ENCODE measurements around the gene PRKN. TPM values are rescaled to one million over a fixed set of nuclear protein-coding genes. Genes with fewer than 3 reads are reported as not detected.

PRKN gene
- total RNA-seq, 1 donor from 2014 or later: 1.3 TPM

- Histone ChIP-seq H3K9me3 (ENCODE audit: insufficient read depth, low read depth, low read length) (no peaks in the 10 kb centered on the region), H4K20me1 (ENCODE audit: insufficient read depth, low read length) (no peaks in the 10 kb centered on the region), H3K27me3 (ENCODE audit: insufficient read depth, low read length) (no peaks in the 10 kb centered on the region), H3K79me2 (ENCODE audit: insufficient read depth, low read length) (no peaks in the 10 kb centered on the region), H3K4me2 (ENCODE audit: low read length) (no peak overlapping the region), H3K4me1 (ENCODE audit: insufficient read depth, low read length) (no peaks in the 10 kb centered on the region), H2AFZ (ENCODE audit: low read depth, low read length) (no peak overlapping the region), H3K36me3 (ENCODE audit: insufficient read depth, low read length) (no peaks in the 10 kb centered on the region), H3K27ac (ENCODE audit: low read depth, low read length) (no peak overlapping the region), H3K9ac (ENCODE audit: low read length) (no peak overlapping the region), H3K4me3 (ENCODE audit: insufficient read depth, low read depth, low read length) (no peak overlapping the region)
- Mint-ChIP-seq H3K9me3 (ENCODE audit: unreplicated experiment) (peaks cover 3% of the 10 kb centered on the region), H3K4me1 (ENCODE audit: low read depth, unreplicated experiment) (peaks cover 1% of the 10 kb centered on the region), H3K4me3 (ENCODE audit: unreplicated experiment) (no peak overlapping the region), H3K27ac (ENCODE audit: unreplicated experiment) (no peak overlapping the region), H3K36me3 (ENCODE audit: low read depth, unreplicated experiment) (no peaks in the 10 kb centered on the region), H3K27me3 (ENCODE audit: low read depth, unreplicated experiment) (no peaks in the 10 kb centered on the region)
- DNase-seq (ENCODE audit: low read depth) (no peak), FAIRE-seq (no peak)
- TF ChIP-seq EZH2 (IDR thresholded peaks at IDR 0.05; ENCODE audit: insufficient read depth, low read length): no peak
- TF ChIP-seq, protein P1, sequence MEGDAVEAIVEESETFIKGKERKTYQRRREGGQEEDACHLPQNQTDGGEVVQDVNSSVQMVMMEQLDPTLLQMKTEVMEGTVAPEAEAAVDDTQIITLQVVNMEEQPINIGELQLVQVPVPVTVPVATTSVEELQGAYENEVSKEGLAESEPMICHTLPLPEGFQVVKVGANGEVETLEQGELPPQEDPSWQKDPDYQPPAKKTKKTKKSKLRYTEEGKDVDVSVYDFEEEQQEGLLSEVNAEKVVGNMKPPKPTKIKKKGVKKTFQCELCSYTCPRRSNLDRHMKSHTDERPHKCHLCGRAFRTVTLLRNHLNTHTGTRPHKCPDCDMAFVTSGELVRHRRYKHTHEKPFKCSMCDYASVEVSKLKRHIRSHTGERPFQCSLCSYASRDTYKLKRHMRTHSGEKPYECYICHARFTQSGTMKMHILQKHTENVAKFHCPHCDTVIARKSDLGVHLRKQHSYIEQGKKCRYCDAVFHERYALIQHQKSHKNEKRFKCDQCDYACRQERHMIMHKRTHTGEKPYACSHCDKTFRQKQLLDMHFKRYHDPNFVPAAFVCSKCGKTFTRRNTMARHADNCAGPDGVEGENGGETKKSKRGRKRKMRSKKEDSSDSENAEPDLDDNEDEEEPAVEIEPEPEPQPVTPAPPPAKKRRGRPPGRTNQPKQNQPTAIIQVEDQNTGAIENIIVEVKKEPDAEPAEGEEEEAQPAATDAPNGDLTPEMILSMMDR (IDR thresholded peaks at IDR 0.05; ENCODE audit: insufficient read depth, low read depth, low read length): no peak
Observed at GRCh38 chr6:162017536-162017935, 710.0 kb downstream of the PRKN start.

DNA sequence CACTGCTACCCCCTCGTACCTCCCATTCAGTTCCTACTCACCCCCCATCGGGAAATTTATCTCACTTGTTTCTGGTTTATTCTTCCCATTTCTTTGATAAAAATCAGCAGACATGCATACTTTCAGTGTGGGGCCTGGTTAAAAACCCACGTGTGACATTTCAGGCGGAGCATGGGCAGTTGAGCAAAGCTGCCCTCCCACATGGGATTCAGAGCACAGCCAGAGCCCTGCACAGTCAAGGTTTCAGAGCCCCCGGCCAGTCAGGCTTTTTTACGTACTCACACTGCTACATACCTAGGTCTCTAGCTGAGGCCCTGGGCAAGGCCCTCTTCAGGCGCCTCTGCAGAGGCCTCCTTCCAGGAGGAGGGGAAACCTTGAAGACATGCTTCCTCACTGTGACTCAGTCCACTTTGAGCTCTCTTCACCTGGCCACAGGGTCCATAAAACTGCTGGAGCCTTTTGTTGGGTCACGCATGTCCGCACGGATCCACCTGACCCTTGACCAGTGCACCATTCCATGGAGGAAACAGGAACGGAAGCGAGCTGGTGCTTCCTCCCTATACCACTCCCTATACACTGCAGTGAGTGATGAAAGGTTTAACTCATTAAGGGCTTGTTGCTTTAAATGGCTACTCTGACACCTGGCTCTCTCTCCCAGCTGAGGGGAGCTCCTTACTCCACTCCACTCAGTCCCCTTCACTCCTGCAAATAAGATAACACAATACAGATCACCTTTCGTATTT, 713.3 kb downstream of the PRKN start:
- Mint-ChIP-seq H3K4me1 (ENCODE audit: low read depth, unreplicated experiment) (peaks cover 1% of the 10 kb centered on the region), H3K36me3 (ENCODE audit: low read depth, unreplicated experiment) (no peaks in the 10 kb centered on the region), H3K27me3 (ENCODE audit: low read depth, unreplicated experiment) (no peaks in the 10 kb centered on the region), H3K9me3 (ENCODE audit: unreplicated experiment) (peaks cover 3% of the 10 kb centered on the region), H3K27ac (ENCODE audit: unreplicated experiment) (no peak overlapping the region), H3K4me3 (ENCODE audit: unreplicated experiment) (no peak overlapping the region)
- no peak for FAIRE-seq
- no peak overlapping the region for H3K27ac ChIP-seq (ENCODE audit: low read depth, low read length)
- no peak overlapping the region for H3K4me2 ChIP-seq (ENCODE audit: low read length)
- H3K4me1 ChIP-seq (ENCODE audit: insufficient read depth, low read length): no peaks in the 10 kb centered on the region
- no peak overlapping the region for H3K9ac ChIP-seq (ENCODE audit: low read length)
- TF ChIP-seq, protein P1 (IDR thresholded peaks at IDR 0.05; ENCODE audit: insufficient read depth, low read depth, low read length): no peak
- TF ChIP-seq EZH2 (IDR thresholded peaks at IDR 0.05; ENCODE audit: insufficient read depth, low read length): no peak
- no peaks in the 10 kb centered on the region for H3K36me3 ChIP-seq (ENCODE audit: insufficient read depth, low read length)
- no peaks in the 10 kb centered on the region for H4K20me1 ChIP-seq (ENCODE audit: insufficient read depth, low read length)
- no peaks in the 10 kb centered on the region for H3K27me3 ChIP-seq (ENCODE audit: insufficient read depth, low read length)
- no peaks in the 10 kb centered on the region for H3K79me2 ChIP-seq (ENCODE audit: insufficient read depth, low read length)
- no peak overlapping the region for H3K4me3 ChIP-seq (ENCODE audit: insufficient read depth, low read depth, low read length)
- no peak overlapping the region for H2AFZ ChIP-seq (ENCODE audit: low read depth, low read length)
- no peaks in the 10 kb centered on the region for H3K9me3 ChIP-seq (ENCODE audit: insufficient read depth, low read depth, low read length)
- no peak for DNase-seq (ENCODE audit: low read depth)

DNA sequence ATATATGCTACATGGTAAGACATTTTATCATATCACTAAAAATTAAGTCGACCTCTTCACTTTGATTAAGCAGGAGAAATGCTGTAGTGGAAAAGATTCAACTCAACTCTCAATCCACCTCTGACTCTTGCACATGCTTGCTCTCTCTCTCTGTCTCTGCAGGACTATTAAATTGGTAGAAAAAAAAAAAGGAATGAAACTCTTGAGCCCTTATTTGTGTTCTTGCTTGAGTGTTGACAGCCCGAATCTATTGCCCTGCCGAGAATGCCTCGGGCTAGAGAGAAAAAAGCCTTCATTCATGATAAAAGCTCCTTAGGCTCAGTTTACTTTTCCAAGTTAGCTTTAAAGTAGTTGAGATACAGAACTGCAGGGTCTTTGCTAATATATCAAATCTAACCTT, 722.2 kb downstream of the PRKN start:
- Mint-ChIP-seq H3K4me3 (ENCODE audit: unreplicated experiment) (no peak overlapping the region), H3K36me3 (ENCODE audit: low read depth, unreplicated experiment) (no peaks in the 10 kb centered on the region), H3K27ac (ENCODE audit: unreplicated experiment) (no peak overlapping the region), H3K27me3 (ENCODE audit: low read depth, unreplicated experiment) (no peaks in the 10 kb centered on the region), H3K4me1 (ENCODE audit: low read depth, unreplicated experiment) (peaks cover 2% of the 10 kb centered on the region), H3K9me3 (ENCODE audit: unreplicated experiment) (no peaks in the 10 kb centered on the region)
- Histone ChIP-seq H3K4me1 (ENCODE audit: insufficient read depth, low read length) (no peaks in the 10 kb centered on the region), H3K36me3 (ENCODE audit: insufficient read depth, low read length) (no peaks in the 10 kb centered on the region), H3K9ac (ENCODE audit: low read length) (no peak overlapping the region), H2AFZ (ENCODE audit: low read depth, low read length) (no peak overlapping the region), H3K4me2 (ENCODE audit: low read length) (no peak overlapping the region), H3K4me3 (ENCODE audit: insufficient read depth, low read depth, low read length) (no peak overlapping the region), H3K79me2 (ENCODE audit: insufficient read depth, low read length) (no peaks in the 10 kb centered on the region), H3K27ac (ENCODE audit: low read depth, low read length) (no peak overlapping the region), H4K20me1 (ENCODE audit: insufficient read depth, low read length) (no peaks in the 10 kb centered on the region), H3K9me3 (ENCODE audit: insufficient read depth, low read depth, low read length) (no peaks in the 10 kb centered on the region), H3K27me3 (ENCODE audit: insufficient read depth, low read length) (no peaks in the 10 kb centered on the region)
- no peak for TF ChIP-seq EZH2 (IDR thresholded peaks at IDR 0.05; ENCODE audit: insufficient read depth, low read length)
- TF ChIP-seq, protein P1 (IDR thresholded peaks at IDR 0.05; ENCODE audit: insufficient read depth, low read depth, low read length): no peak
- FAIRE-seq (no peak), DNase-seq (ENCODE audit: low read depth) (no peak)
